GM15510 (cell line): Measurements from ENCODE around the gene NR1H2.

ENCODE experiments used
- POLR2A ChIP-seq: IDR thresholded peaks from 3 replicates; pipeline ENCODE4 v1.6.1; 2011; ENCODE audit warnings: borderline replicate concordance; ENCODE audit not compliant: insufficient read length; ENCODE audit errors: extremely low read depth

NR1H2 gene

GRCh38 chr19:50333737-50334617 is 42.3 kb upstream of the NR1H2 start:
- peak; percentile 55 for TF ChIP-seq POLR2A

GRCh38 chr19:50334741-50335421 is 41.4 kb upstream of the NR1H2 start:
- no peak for TF ChIP-seq POLR2A

GRCh38 chr19:50340331-50340730 is 35.9 kb upstream of the NR1H2 start:
- no peak for TF ChIP-seq POLR2A

- peak; percentile 22 for TF ChIP-seq POLR2A
Observed at GRCh38 chr19:50341091-50341564, 35.1 kb upstream of the NR1H2 start.

GRCh38 chr19:50344661-50345318 is 31.5 kb upstream of the NR1H2 start:
- TF ChIP-seq POLR2A = peak; percentile 86

GRCh38 chr19:50349277-50350057 is 26.8 kb upstream of the NR1H2 start:
- TF ChIP-seq POLR2A = no peak

- no peak for TF ChIP-seq POLR2A
Observed at GRCh38 chr19:50352242-50352641, 24.0 kb upstream of the NR1H2 start.

- TF ChIP-seq POLR2A = no peak
Observed at GRCh38 chr19:50356691-50357177, 19.5 kb upstream of the NR1H2 start.

GRCh38 chr19:50357178-50358100 is 18.8 kb upstream of the NR1H2 start:
- peak; percentile 65 for TF ChIP-seq POLR2A

- TF ChIP-seq POLR2A = peak; percentile 87
Observed at GRCh38 chr19:50358483-50359327, 17.6 kb upstream of the NR1H2 start.

- TF ChIP-seq POLR2A = no peak
Observed at GRCh38 chr19:50359328-50359818, 16.9 kb upstream of the NR1H2 start.
